CD14-positive monocyte (primary cell): ENCODE results near the gene ZNF254. TPM values are rescaled to one million over a fixed set of nuclear protein-coding genes. Genes with fewer than 3 reads are reported as not detected.
"Not testable (repeated sequence)": the region's sequence is repeated elsewhere in the genome, so short reads cannot be mapped to it uniquely, and the experiment has no call there.

Experiments
- DNase-seq, 3 donors: peaks; one replicate each; pipeline ENCODE4 v3.0.0-alpha.2; 2011 to 2022
- H2AFZ ChIP-seq: 2 replicates; pipeline ENCODE4 v1.6.0; 2012; ENCODE audit warnings: mild to moderate bottlenecking, low read depth, low read length, inconsistent platforms; ENCODE audit not compliant: insufficient read depth, poor library complexity, severe bottlenecking
- H3K27ac ChIP-seq, 2 donors: 1 replicate in 1 of 2; 2 replicates in 1 of 2; pipeline ENCODE4 v1.5.1; 2012 to 2013; ENCODE audit warnings: low read length in 2 of 2, control low read depth in 1 of 2, inconsistent platforms in 1 of 2, low read depth in 1 of 2, mild to moderate bottlenecking in 1 of 2
- H3K27me3 ChIP-seq, 2 donors: one replicate each; pipeline versions ENCODE4 v1.6.0 to v1.6.1; 2011 to 2013; ENCODE audit warnings: low read length in 2 of 2; ENCODE audit not compliant: control insufficient read depth in 2 of 2, insufficient read depth in 2 of 2
- H3K36me3 ChIP-seq, 2 donors: replicated peaks in 1 of 2; 1 replicate in 1 of 2; 2 replicates in 1 of 2; pipeline versions ENCODE4 v1.5.1 to v1.6.1; 2012 to 2013; ENCODE audit warnings: low read length in 2 of 2, control low read depth in 1 of 2, inconsistent platforms in 1 of 2, mild to moderate bottlenecking in 1 of 2; ENCODE audit not compliant: insufficient read depth in 2 of 2, control insufficient read depth in 1 of 2
- H3K4me1 ChIP-seq, 2 donors: 1 replicate in 1 of 2; 2 replicates in 1 of 2; pipeline versions ENCODE4 v1.5.1 to v1.6.1; 2012 to 2013; ENCODE audit warnings: low read length in 2 of 2, control low read depth in 1 of 2, inconsistent platforms in 1 of 2, mild to moderate bottlenecking in 1 of 2, moderate library complexity in 1 of 2; ENCODE audit not compliant: insufficient read depth in 2 of 2, control insufficient read depth in 1 of 2
- H3K4me2 ChIP-seq: replicated peaks from 2 replicates; pipeline ENCODE3; 2012; ENCODE audit warnings: low read length, moderate library complexity, mild to moderate bottlenecking; ENCODE audit not compliant: poor library complexity, severe bottlenecking; ENCODE audit errors: extremely low read depth
- H3K4me3 ChIP-seq, 3 experiments: fragments of 200-600 bp in 1 of 3; sonication (generic) in 1 of 3; replicated peaks in 1 of 3; 1 replicate in 2 of 3; 2 replicates in 1 of 3; pipeline ENCODE4 v1.5.1; 2011 to 2013; ENCODE audit warnings: low read length in 3 of 3, mild to moderate bottlenecking in 3 of 3, control low read depth in 2 of 3, low read depth in 2 of 3, inconsistent platforms in 1 of 3, moderate library complexity in 1 of 3
- H3K79me2 ChIP-seq: 2 replicates; pipeline ENCODE4 v1.6.0; 2012; ENCODE audit warnings: mild to moderate bottlenecking, control low read depth, inconsistent platforms, low read length, moderate library complexity; ENCODE audit not compliant: insufficient read depth
- H3K9ac ChIP-seq: 2 replicates; pipeline ENCODE4 v1.6.0; 2017; ENCODE audit warnings: low read length, mild to moderate bottlenecking; ENCODE audit not compliant: insufficient read depth, poor library complexity, severe bottlenecking
- H3K9me3 ChIP-seq, 2 donors: replicated peaks in 1 of 2; 1 replicate in 1 of 2; 2 replicates in 1 of 2; pipeline versions ENCODE4 v1.5.1 to v1.6.1; 2012 to 2013; ENCODE audit warnings: low read length in 2 of 2, control low read depth in 1 of 2; ENCODE audit not compliant: control insufficient read depth in 1 of 2, insufficient read depth in 1 of 2
- H4K20me1 ChIP-seq: 2 replicates; pipeline ENCODE4 v1.6.0; 2012; ENCODE audit warnings: mild to moderate bottlenecking, low read length, control low read depth, moderate library complexity; ENCODE audit not compliant: insufficient read depth
- H3K27ac Mint-ChIP-seq, 7 donors: one replicate each; pipeline ENCODE4 v1.8.0; 2020; ENCODE audit warnings: mild to moderate bottlenecking in 7 of 7, mixed read lengths in 7 of 7, moderate library complexity in 6 of 7, inconsistent platforms in 2 of 7
- H3K27me3 Mint-ChIP-seq, 3 donors: one replicate each; pipeline ENCODE4 v1.8.0; 2021 to 2022; ENCODE audit warnings: low read depth in 3 of 3, mild to moderate bottlenecking in 3 of 3, mixed read lengths in 3 of 3, moderate library complexity in 3 of 3, inconsistent platforms in 1 of 3
- H3K36me3 Mint-ChIP-seq, 2 donors: one replicate each; pipeline ENCODE4 v1.8.0; 2020; ENCODE audit warnings: mixed read lengths in 2 of 2, inconsistent platforms in 1 of 2, mild to moderate bottlenecking in 1 of 2
- H3K4me1 Mint-ChIP-seq: one replicate; pipeline ENCODE4 v1.8.0; 2020; ENCODE audit warnings: mild to moderate bottlenecking, mixed read lengths
- H3K4me3 Mint-ChIP-seq, 2 donors: one replicate each; pipeline ENCODE4 v1.8.0; 2020; ENCODE audit warnings: mild to moderate bottlenecking in 2 of 2, mixed read lengths in 2 of 2, moderate library complexity in 1 of 2
- H3K9me3 Mint-ChIP-seq, 7 donors: one replicate each; pipeline ENCODE4 v1.8.0; 2020 to 2022; ENCODE audit warnings: mixed read lengths in 7 of 7, mild to moderate bottlenecking in 6 of 7, moderate library complexity in 6 of 7, inconsistent platforms in 2 of 7
- WGBS: methylation state at CpG from one replicate; pipeline ENCODE4 v1.1.5; 2013; ENCODE audit warnings: missing lambda C conversion rate; ENCODE audit not compliant: insufficient coverage; 5-methylcytosine and 5-hydroxymethylcytosine counted together
- intact Hi-C, 2 donors: fragments of 100-400 bp; cut with micrococcal nuclease; formaldehyde crosslinking; loops; one replicate each; pipeline versions ENCODE4 v1.15.0 to v1.15.1; 2023
- polyA plus RNA-seq, 3 donors: library from polyadenylated mRNA; depleted of rRNA in 1 of 3; unstranded in 2 of 3; stranded (reverse) in 1 of 3; fragments of 300-500 nt in 2 of 3; fragments of >200 nt in 1 of 3; fragmentation: Illumina TruSeq in 2 of 3; gene quantifications; 1 replicate in 2 of 3; 2 replicates in 1 of 3; pipeline ENCODE4 v1.2.3, GENCODE V29; 2012 to 2021
- TF ChIP-seq, protein P1 (sequence below): fragments of 200-600 bp; IDR thresholded peaks from one replicate; pipeline ENCODE4 v1.8.0; 2022; ENCODE audit warnings: antibody characterized with exemption, mild to moderate bottlenecking

Gene ZNF254
- polyA plus RNA-seq, 3 donors = 1.4 to 2.9 (median 1.7) TPM

DNA sequence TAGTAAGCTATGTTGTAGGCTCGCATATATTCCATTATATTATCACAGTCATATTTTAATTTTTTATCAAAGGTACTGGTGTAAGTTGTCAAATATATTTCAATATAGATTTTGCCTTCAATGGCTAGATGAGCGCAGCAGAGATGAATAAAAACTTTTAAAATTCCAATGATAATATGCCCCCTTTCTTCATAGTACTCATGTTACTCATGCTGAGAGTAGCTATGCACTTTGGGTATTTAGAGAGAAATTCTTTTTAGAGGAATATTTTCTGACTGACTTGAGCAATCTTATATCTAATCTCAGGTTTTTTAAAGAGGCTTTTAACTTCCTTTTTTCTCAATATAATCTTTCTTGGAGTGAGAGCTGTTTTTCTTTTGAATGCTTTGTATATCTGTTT lies 11.4 kb downstream of the ZNF254 start:
- Mint-ChIP-seq H3K4me3 (no peak overlapping the region), H3K27ac (no peak overlapping the region), H3K9me3 (peaks cover 12 to 64% (median 47%) of the 10 kb centered on the region in 7 donors), H3K36me3 (peaks cover 23 to 70% of the 10 kb centered on the region in 2 donors), H3K4me1 (no peaks in the 10 kb centered on the region), H3K27me3 (no peaks in the 10 kb centered on the region)
- Histone ChIP-seq H3K27me3 (no peaks in the 10 kb centered on the region), H3K9ac (no peak overlapping the region), H3K27ac (no peak overlapping the region), H2AFZ (no peak overlapping the region), H3K4me1 (no peaks in the 10 kb centered on the region), H3K36me3 (peaks cover 2 to 65% of the 10 kb centered on the region in 2 donors), H3K4me2 (no peak overlapping the region), H4K20me1 (no peaks in the 10 kb centered on the region), H3K9me3 (peaks cover 31 to 76% of the 10 kb centered on the region in 2 donors), H3K79me2 (peaks cover 71% of the 10 kb centered on the region), H3K4me3 (no peak overlapping the region)
- no CpG with 5 or more reads among the region's 2 CpGs for WGBS
- TF ChIP-seq, protein P1, sequence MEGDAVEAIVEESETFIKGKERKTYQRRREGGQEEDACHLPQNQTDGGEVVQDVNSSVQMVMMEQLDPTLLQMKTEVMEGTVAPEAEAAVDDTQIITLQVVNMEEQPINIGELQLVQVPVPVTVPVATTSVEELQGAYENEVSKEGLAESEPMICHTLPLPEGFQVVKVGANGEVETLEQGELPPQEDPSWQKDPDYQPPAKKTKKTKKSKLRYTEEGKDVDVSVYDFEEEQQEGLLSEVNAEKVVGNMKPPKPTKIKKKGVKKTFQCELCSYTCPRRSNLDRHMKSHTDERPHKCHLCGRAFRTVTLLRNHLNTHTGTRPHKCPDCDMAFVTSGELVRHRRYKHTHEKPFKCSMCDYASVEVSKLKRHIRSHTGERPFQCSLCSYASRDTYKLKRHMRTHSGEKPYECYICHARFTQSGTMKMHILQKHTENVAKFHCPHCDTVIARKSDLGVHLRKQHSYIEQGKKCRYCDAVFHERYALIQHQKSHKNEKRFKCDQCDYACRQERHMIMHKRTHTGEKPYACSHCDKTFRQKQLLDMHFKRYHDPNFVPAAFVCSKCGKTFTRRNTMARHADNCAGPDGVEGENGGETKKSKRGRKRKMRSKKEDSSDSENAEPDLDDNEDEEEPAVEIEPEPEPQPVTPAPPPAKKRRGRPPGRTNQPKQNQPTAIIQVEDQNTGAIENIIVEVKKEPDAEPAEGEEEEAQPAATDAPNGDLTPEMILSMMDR = no peak
- intact Hi-C loops = no loop called here
- no peak for DNase-seq

DNA sequence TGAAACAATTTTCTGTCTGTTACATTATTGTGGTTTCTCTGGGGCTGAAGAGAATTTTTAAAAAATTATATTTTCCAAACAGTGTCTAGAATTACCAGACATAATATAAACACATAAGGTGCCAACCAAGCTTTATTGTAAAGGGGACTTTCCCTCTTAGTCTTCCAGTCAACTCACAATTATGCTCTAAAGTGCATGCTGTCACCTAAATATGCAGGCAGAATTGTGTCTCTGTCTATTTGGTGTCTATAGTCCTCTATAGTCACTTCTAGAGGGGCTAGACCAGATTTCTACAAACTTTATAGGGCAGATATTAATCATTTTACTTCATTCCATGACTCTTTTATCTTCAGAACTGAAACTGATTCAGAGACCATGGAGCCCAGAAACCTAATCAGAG lies 12.8 kb downstream of the ZNF254 start:
- no peaks in the 10 kb centered on the region for H3K4me1 ChIP-seq
- TF ChIP-seq, protein P1 = no peak
- H4K20me1 ChIP-seq = no peaks in the 10 kb centered on the region
- no peak overlapping the region for H3K27ac Mint-ChIP-seq
- H3K9me3 Mint-ChIP-seq = peaks cover 16 to 70% (median 45%) of the 10 kb centered on the region in 7 donors
- peaks cover 4 to 74% of the 10 kb centered on the region in 2 donors for H3K36me3 ChIP-seq
- no peak overlapping the region for H3K27ac ChIP-seq
- no peaks in the 10 kb centered on the region for H3K4me1 Mint-ChIP-seq
- no peak overlapping the region for H3K9ac ChIP-seq
- no peak overlapping the region for H3K4me2 ChIP-seq
- no peak overlapping the region for H3K4me3 ChIP-seq
- H3K27me3 ChIP-seq = no peaks in the 10 kb centered on the region
- peaks cover 32 to 70% of the 10 kb centered on the region in 2 donors for H3K36me3 Mint-ChIP-seq
- DNase-seq = no peak
- no peak overlapping the region for H3K4me3 Mint-ChIP-seq
- H3K79me2 ChIP-seq = peaks cover 57% of the 10 kb centered on the region
- intact Hi-C loops = no loop called here
- H2AFZ ChIP-seq = no peak overlapping the region
- H3K27me3 Mint-ChIP-seq = no peaks in the 10 kb centered on the region
- H3K9me3 ChIP-seq = peaks cover 28 to 79% of the 10 kb centered on the region in 2 donors

DNA sequence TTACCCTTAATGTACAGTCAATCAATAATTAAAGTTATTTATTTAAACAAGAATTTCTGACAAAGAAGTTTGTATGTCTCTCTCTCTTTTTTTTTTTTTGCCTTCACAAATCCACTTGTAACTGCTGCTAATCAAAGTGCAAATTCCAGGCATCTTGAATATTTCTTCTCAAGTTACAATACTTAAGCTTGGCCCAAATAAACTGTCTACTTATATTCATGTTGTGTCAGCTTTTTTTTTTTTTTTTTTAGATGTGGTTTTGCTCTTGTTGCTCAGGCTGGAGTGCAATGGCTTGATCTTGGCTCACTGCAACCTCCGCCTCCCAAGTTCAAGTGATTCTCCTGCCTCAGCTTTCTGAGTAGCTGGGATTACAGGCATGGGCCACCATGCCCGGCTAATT lies 13.6 kb downstream of the ZNF254 start:
- H3K27ac ChIP-seq, H3K4me1 ChIP-seq, H3K4me2 ChIP-seq, H3K27me3 Mint-ChIP-seq, H3K27ac Mint-ChIP-seq, H4K20me1 ChIP-seq, H3K4me3 Mint-ChIP-seq, H2AFZ ChIP-seq, H3K9ac ChIP-seq, H3K4me3 ChIP-seq, H3K27me3 ChIP-seq, intact Hi-C loops, H3K4me1 Mint-ChIP-seq, DNase-seq: not testable (repeated sequence)
- Mint-ChIP-seq H3K9me3 (peaks cover 13 to 68% (median 44%) of the 10 kb centered on the region in 7 donors), H3K36me3 (peaks cover 34 to 71% of the 10 kb centered on the region in 2 donors)
- H3K36me3 ChIP-seq = peaks cover 6 to 75% of the 10 kb centered on the region in 2 donors
- H3K79me2 ChIP-seq = peaks cover 49% of the 10 kb centered on the region
- H3K9me3 ChIP-seq = peaks cover 27 to 79% of the 10 kb centered on the region in 2 donors
- WGBS = no CpG with 5 or more reads among the region's 2 CpGs
